Liver (tissue), 9 donors: Measurements from ENCODE around the gene BEST2. TPM values are rescaled to one million over a fixed set of nuclear protein-coding genes. Genes with fewer than 3 reads are reported as not detected.

Source experiments
- DNase-seq: peaks from one replicate; pipeline ENCODE4 v3.0.0-alpha.2; 2017; ENCODE audit warnings: low spot score
- H3K27ac ChIP-seq, 2 donors: one replicate each; pipeline ENCODE4 v1.7.0; 2013; ENCODE audit warnings: inconsistent platforms in 2 of 2, low read length in 2 of 2, control low read depth in 1 of 2, low read depth in 1 of 2, mild to moderate bottlenecking in 1 of 2
- H3K27me3 ChIP-seq, 4 donors: one replicate each; pipeline versions ENCODE4 v1.6.1 to v1.7.0; 2013; ENCODE audit warnings: low read length in 3 of 4, inconsistent platforms in 1 of 4, mild to moderate bottlenecking in 1 of 4, moderate library complexity in 1 of 4; ENCODE audit not compliant: control insufficient read depth in 4 of 4, insufficient read depth in 4 of 4
- H3K36me3 ChIP-seq, 4 donors: one replicate each; pipeline versions ENCODE4 v1.6.1 to v1.7.0; 2013; ENCODE audit warnings: low read length in 3 of 4, mild to moderate bottlenecking in 3 of 4, low read depth in 1 of 4, moderate library complexity in 1 of 4; ENCODE audit not compliant: control insufficient read depth in 4 of 4, insufficient read depth in 3 of 4
- H3K4me1 ChIP-seq, 4 donors: one replicate each; pipeline versions ENCODE4 v1.6.1 to v1.7.0; 2013; ENCODE audit warnings: low read length in 3 of 4, mild to moderate bottlenecking in 3 of 4, moderate library complexity in 1 of 4; ENCODE audit not compliant: control insufficient read depth in 4 of 4, insufficient read depth in 4 of 4
- H3K4me3 ChIP-seq, 3 donors: one replicate each; pipeline versions ENCODE4 v1.6.1 to v1.7.0; 2013; ENCODE audit warnings: low read length in 3 of 3, control low read depth in 1 of 3, low read depth in 1 of 3, mild to moderate bottlenecking in 1 of 3
- H3K9ac ChIP-seq, 2 donors: one replicate each; pipeline ENCODE4 v1.7.0; 2013; ENCODE audit warnings: low read length in 2 of 2, mild to moderate bottlenecking in 2 of 2, moderate library complexity in 2 of 2, control low read depth in 1 of 2, low read depth in 1 of 2
- H3K9me3 ChIP-seq, 4 donors: one replicate each; pipeline versions ENCODE4 v1.6.1 to v1.7.0; 2013; ENCODE audit warnings: low read length in 3 of 4; ENCODE audit not compliant: control insufficient read depth in 4 of 4
- FOXA1 ChIP-seq: IDR thresholded peaks from 2 replicates; pipeline ENCODE4 v1.6.1; 2016; ENCODE audit warnings: antibody characterized with exemption
- FOXA2 ChIP-seq: IDR thresholded peaks from 2 replicates; pipeline ENCODE4 v1.6.1; 2016; ENCODE audit warnings: antibody characterized with exemption
- HNF4A ChIP-seq, 2 donors: conservative IDR thresholded peaks; 2 replicates each; pipeline ENCODE4 v1.6.1; 2016; ENCODE audit warnings: antibody characterized with exemption in 2 of 2, mild to moderate bottlenecking in 2 of 2
- HNF4G ChIP-seq: IDR thresholded peaks from 2 replicates; pipeline ENCODE4 v1.6.1; 2016; ENCODE audit warnings: antibody characterized with exemption
- JUND ChIP-seq, 2 donors: IDR thresholded peaks; 2 replicates each; pipeline ENCODE4 v1.6.1; 2016; ENCODE audit warnings: antibody characterized with exemption in 2 of 2
- NR2F2 ChIP-seq: IDR thresholded peaks from 2 replicates; pipeline ENCODE4 v1.6.1; 2016; ENCODE audit warnings: antibody characterized with exemption
- RAD21 ChIP-seq, 2 donors: IDR thresholded peaks; 2 replicates each; pipeline ENCODE4 v1.6.1; 2016; ENCODE audit warnings: antibody characterized with exemption in 2 of 2, mild to moderate bottlenecking in 2 of 2
- RXRA ChIP-seq, 2 donors: IDR thresholded peaks; 2 replicates each; pipeline ENCODE4 v1.6.1; 2017 to 2018; ENCODE audit warnings: antibody characterized with exemption in 2 of 2, mild to moderate bottlenecking in 1 of 2
- SP1 ChIP-seq: IDR thresholded peaks from 2 replicates; pipeline ENCODE4 v1.6.1; 2018; ENCODE audit warnings: antibody characterized with exemption, mild to moderate bottlenecking
- TAF1 ChIP-seq: conservative IDR thresholded peaks from 2 replicates; pipeline ENCODE4 v1.6.1; 2016; ENCODE audit warnings: antibody characterized with exemption, mild to moderate bottlenecking
- YY1 ChIP-seq: IDR thresholded peaks from 2 replicates; pipeline ENCODE4 v1.6.1; 2016; ENCODE audit warnings: antibody characterized with exemption, mild to moderate bottlenecking
- WGBS: extraction: QIAGEN DNeasy Blood & Tissue Kit; methylation state at CpG from one replicate; pipeline ENCODE4 v1.1.7; 2013; 5-methylcytosine and 5-hydroxymethylcytosine counted together
- polyA plus RNA-seq, 2 donors: library from polyadenylated mRNA; stranded (reverse) in 1 of 2; unstranded in 1 of 2; fragments of 200-250 nt in 1 of 2; fragments of >200 nt in 1 of 2; fragmentation: Nextera tagmentation in 1 of 2; extraction: Ambion mirVana in 1 of 2; gene quantifications; one replicate each; pipeline versions ENCODE4 v1.2.1 to v1.2.3, GENCODE V29; 2013 to 2015
- total RNA-seq, 2 donors: library from RNA; depleted of rRNA; stranded (reverse); fragments of >200 nt; gene quantifications; one replicate each; pipeline ENCODE4 v1.2.3, GENCODE V29; 2014
- TF ChIP-seq, protein P1 (sequence below): fragments of 150-350 bp; IDR thresholded peaks from 2 replicates; pipeline ENCODE4 v1.5.1; 2017; ENCODE audit warnings: improper control_type of control experiment, low read depth, low read length; ENCODE audit not compliant: missing input control
- TF ChIP-seq, protein P2 (sequence below): IDR thresholded peaks from 2 replicates; pipeline ENCODE4 v1.6.1; 2016; ENCODE audit warnings: antibody characterized with exemption
- donor health status: healthy.
- donor health status: healthy.
- donor health status: healthy.
- donor health status: healthy.
- donor health status: healthy.

Gene BEST2
- total and polyA plus RNA-seq, 4 donors = not detected

- Histone ChIP-seq H3K27me3 (no peaks in the 10 kb centered on the region), H3K9ac (no peak overlapping the region), H3K27ac (no peak overlapping the region), H3K4me3 (no peak overlapping the region), H3K4me1 (peaks cover 5 to 21% (median 15%) of the 10 kb centered on the region in 4 donors), H3K36me3 (peaks cover 4 to 19% (median 6%) of the 10 kb centered on the region in 4 donors), H3K9me3 (no peaks in the 10 kb centered on the region)
- TF ChIP-seq, protein P1, sequence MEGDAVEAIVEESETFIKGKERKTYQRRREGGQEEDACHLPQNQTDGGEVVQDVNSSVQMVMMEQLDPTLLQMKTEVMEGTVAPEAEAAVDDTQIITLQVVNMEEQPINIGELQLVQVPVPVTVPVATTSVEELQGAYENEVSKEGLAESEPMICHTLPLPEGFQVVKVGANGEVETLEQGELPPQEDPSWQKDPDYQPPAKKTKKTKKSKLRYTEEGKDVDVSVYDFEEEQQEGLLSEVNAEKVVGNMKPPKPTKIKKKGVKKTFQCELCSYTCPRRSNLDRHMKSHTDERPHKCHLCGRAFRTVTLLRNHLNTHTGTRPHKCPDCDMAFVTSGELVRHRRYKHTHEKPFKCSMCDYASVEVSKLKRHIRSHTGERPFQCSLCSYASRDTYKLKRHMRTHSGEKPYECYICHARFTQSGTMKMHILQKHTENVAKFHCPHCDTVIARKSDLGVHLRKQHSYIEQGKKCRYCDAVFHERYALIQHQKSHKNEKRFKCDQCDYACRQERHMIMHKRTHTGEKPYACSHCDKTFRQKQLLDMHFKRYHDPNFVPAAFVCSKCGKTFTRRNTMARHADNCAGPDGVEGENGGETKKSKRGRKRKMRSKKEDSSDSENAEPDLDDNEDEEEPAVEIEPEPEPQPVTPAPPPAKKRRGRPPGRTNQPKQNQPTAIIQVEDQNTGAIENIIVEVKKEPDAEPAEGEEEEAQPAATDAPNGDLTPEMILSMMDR = peak; percentile 2
- no peak for TF ChIP-seq NR2F2
- no peak for TF ChIP-seq TAF1
- peak; percentile 20 to 37 for TF ChIP-seq RAD21 (IDR thresholded peaks at IDR 0.05)
- 97% methylated on average over 2 of the region's 2 CpGs for WGBS
- no peak for DNase-seq
These were observed 22.0 kb downstream of the BEST2 start for GRCh38 chr19:12773571-12773970.

GRCh38 chr19:12774588-12775555 is 23.3 kb downstream of the BEST2 start, which contains the start of gene HOOK2:
Gene HOOK2, minus strand, starts transcription at chr19:12775552. Its CDS starts 103 bp downstream, at chr19:12775449.
- WGBS = 20% methylated on average over 58 of the region's 58 CpGs

GRCh38 chr19:12777217-12778016 is 25.8 kb downstream of the BEST2 start:
- peak; percentile 86 for DNase-seq
- Histone ChIP-seq H3K9me3 (no peaks in the 10 kb centered on the region), H3K4me3 (peak overlapping the region; percentile 59 to 81 (median 77)), H3K9ac (peak overlapping the region; percentile 65 to 72), H3K27ac (peak overlapping the region; percentile 90 to 93), H3K27me3 (no peaks in the 10 kb centered on the region), H3K4me1 (peaks cover 12 to 31% (median 23%) of the 10 kb centered on the region in 4 donors), H3K36me3 (peaks cover 0 to 2% (median 0%) of the 10 kb centered on the region in 4 donors)
- 12% methylated on average over 43 of the region's 43 CpGs for WGBS
- TF ChIP-seq SP1 (no peak), YY1 (peak; percentile 28), RAD21 (IDR thresholded peaks at IDR 0.05) (peak; percentile 86 to 94)
- TF ChIP-seq, protein P1 = peak; percentile 76
- TF ChIP-seq, protein P2, sequence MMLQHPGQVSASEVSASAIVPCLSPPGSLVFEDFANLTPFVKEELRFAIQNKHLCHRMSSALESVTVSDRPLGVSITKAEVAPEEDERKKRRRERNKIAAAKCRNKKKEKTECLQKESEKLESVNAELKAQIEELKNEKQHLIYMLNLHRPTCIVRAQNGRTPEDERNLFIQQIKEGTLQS = no peak

More at GRCh38 chr19:12774588-12775555, 23.3 kb downstream of the BEST2 start, which contains the start of gene HOOK2:
- H3K27ac ChIP-seq = peak within 1 kb of the TSS; percentile 75 to 85
- peak; percentile 78 for DNase-seq
- peak within 1 kb of the TSS; percentile 72 to 83 (median 79) for H3K4me3 ChIP-seq
- H3K4me1 ChIP-seq = peaks cover 12 to 27% (median 21%) of the 10 kb centered on the region in 4 donors
- no peaks in the 10 kb centered on the region for H3K27me3 ChIP-seq
- H3K36me3 ChIP-seq = peaks cover 2 to 14% (median 4%) of the 10 kb centered on the region in 4 donors
- peak; percentile 8 to 11 for TF ChIP-seq RXRA (IDR thresholded peaks at IDR 0.05)
- TF ChIP-seq, protein P1 = no peak
- peak; percentile 9 for TF ChIP-seq HNF4G
- no peak for TF ChIP-seq FOXA1
- no peak for TF ChIP-seq TAF1
- TF ChIP-seq HNF4A (conservative IDR thresholded peaks at IDR 0.05) = peak; percentile 38 to 66
- TF ChIP-seq FOXA2 = no peak
- TF ChIP-seq JUND (IDR thresholded peaks at IDR 0.05) = no peak
- no peaks in the 10 kb centered on the region for H3K9me3 ChIP-seq
- H3K9ac ChIP-seq = peak within 1 kb of the TSS in 1 of 2 donors; percentile 7
